ENCODE measurements around the gene FCHSD1. TPM values are rescaled to one million over a fixed set of nuclear protein-coding genes. Genes with fewer than 3 reads are reported as not detected.

The FCHSD1 gene
- total RNA-seq, 1 experiment from 2014 or later: 37.2 TPM

DNA sequence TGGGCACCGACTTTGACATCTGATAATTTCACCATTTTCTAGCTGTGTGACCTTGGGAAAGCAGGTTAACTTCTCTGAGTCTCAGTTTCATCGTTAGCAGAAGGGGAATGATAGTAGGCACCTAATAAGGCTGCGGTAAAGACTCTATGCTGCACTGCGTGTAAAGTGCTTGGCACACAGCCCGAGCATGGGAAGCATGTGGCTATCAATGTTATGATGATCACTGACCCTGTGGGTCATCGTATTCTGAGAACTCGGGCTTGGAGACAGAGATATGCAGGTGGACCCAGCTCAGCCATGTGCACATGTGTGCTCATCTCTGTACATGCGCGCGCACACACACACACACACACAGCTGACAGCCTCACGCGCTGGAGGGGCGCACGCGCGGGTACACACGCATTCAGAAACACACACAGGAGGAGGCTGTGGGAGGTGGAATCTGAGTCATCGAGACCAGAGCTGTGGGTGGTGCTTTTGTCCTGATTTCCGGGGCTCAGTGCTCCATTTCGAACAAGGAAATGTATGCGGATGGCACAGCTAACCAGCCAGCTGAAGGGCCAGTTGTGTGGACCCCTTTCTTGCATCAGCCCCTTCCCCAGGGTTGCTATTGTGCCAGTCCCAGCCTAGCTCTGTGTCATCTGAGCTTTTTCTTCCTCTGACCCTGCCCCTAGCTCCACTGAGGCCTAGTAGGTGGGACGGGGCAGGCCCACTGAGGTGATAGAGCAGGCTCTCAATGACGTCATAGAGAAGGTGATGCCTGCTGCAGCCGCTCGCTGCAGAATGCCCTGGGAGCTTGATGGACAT lies 41.9 kb upstream of the FCHSD1 start:
- TF ChIP-seq, protein P1, sequence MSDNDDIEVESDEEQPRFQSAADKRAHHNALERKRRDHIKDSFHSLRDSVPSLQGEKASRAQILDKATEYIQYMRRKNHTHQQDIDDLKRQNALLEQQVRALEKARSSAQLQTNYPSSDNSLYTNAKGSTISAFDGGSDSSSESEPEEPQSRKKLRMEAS (IDR thresholded peaks at IDR 0.05): peak; percentile 21; the same call in 1 of the 2 replicates
- TF ChIP-seq, protein P2, sequence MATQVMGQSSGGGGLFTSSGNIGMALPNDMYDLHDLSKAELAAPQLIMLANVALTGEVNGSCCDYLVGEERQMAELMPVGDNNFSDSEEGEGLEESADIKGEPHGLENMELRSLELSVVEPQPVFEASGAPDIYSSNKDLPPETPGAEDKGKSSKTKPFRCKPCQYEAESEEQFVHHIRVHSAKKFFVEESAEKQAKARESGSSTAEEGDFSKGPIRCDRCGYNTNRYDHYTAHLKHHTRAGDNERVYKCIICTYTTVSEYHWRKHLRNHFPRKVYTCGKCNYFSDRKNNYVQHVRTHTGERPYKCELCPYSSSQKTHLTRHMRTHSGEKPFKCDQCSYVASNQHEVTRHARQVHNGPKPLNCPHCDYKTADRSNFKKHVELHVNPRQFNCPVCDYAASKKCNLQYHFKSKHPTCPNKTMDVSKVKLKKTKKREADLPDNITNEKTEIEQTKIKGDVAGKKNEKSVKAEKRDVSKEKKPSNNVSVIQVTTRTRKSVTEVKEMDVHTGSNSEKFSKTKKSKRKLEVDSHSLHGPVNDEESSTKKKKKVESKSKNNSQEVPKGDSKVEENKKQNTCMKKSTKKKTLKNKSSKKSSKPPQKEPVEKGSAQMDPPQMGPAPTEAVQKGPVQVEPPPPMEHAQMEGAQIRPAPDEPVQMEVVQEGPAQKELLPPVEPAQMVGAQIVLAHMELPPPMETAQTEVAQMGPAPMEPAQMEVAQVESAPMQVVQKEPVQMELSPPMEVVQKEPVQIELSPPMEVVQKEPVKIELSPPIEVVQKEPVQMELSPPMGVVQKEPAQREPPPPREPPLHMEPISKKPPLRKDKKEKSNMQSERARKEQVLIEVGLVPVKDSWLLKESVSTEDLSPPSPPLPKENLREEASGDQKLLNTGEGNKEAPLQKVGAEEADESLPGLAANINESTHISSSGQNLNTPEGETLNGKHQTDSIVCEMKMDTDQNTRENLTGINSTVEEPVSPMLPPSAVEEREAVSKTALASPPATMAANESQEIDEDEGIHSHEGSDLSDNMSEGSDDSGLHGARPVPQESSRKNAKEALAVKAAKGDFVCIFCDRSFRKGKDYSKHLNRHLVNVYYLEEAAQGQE (IDR thresholded peaks at IDR 0.05; ENCODE audit: low read depth): no peak
- H2AFZ ChIP-seq (ENCODE audit: low read depth, low read length, poor library complexity, severe bottlenecking): no peak overlapping the region
- H3K9me3 ChIP-seq (ENCODE audit: control insufficient read depth in 1 of 2, insufficient read depth in 1 of 2, low read depth in 1 of 2, low read length in 2 of 2): no peaks in the 10 kb centered on the region
- DNase-seq (ENCODE audit: low read depth, low spot score): no peak
- no peaks in the 10 kb centered on the region for H3K36me3 ChIP-seq (ENCODE audit: control insufficient read depth in 1 of 2, insufficient read depth in 2 of 2, low read length in 2 of 2)
- H3K9me2 ChIP-seq (ENCODE audit: insufficient read depth): no peaks in the 10 kb centered on the region
- no peaks in the 10 kb centered on the region for H4K20me1 ChIP-seq (ENCODE audit: insufficient read depth)
- H3K79me2 ChIP-seq (ENCODE audit: insufficient read depth, low read length): no peaks in the 10 kb centered on the region
- BruUV-seq (replicated peaks): no TSS peak
- CTCF ChIA-PET: interaction anchor here (1.1 to 2.6 kb wide), 6 partner anchors 186 to 451 kb away, joined by 3 to 79 read pairs (median 12); partner anchors contain the start of gene PCDH1
- no peak overlapping the region for H3K9ac ChIP-seq (ENCODE audit: low read length)
- intact Hi-C loops (cut with micrococcal nuclease): loop anchor here (1.0 to 2.0 kb wide), 3 partner anchors 186 to 452 kb away; no protein-coding TSS in a partner anchor
- no peaks in the 10 kb centered on the region for H3K27me3 ChIP-seq (ENCODE audit: insufficient read depth, low read length)
- ATAC-seq: no peak
- POLR2A ChIA-PET: interaction anchor here (1.7 kb wide), 1 partner anchor 267 kb away, joined by 5 read pairs; no protein-coding TSS in a partner anchor
- H3K4me1 ChIP-seq (ENCODE audit: control insufficient read depth in 1 of 2, insufficient read depth in 2 of 2, low read length in 2 of 2): peaks cover 0 to 18% of the 10 kb centered on the region in 2 experiments; a peak in 3 of 4 replicates
- H3K4me2 ChIP-seq (ENCODE audit: low read length): peak overlapping the region; percentile 69; the same call in 1 of the 2 replicates
- RAD21 ChIA-PET (ENCODE audit: low non-redundant PET in 1 of 2, low total read pairs in 2 of 2, uncharacterized antibody in 2 of 2, unreplicated experiment in 2 of 2): interaction anchor here (0.5 to 3.6 kb wide), 9 partner anchors 28 to 283 kb away, joined by 3 to 20 read pairs (median 5); partner anchors contain the start of genes PCDH1 (in 2 of the 2) and RNF14 (in 1 of the 2)
- no peak overlapping the region for H3K27ac ChIP-seq (ENCODE audit: low read depth, low read length)
- H3K4me3 ChIP-seq (replicated peaks in 1 of 2; ENCODE audit: low read depth in 1 of 2, low read length in 2 of 2): no peak overlapping the region
